ENCODE measurements around the gene ZNF516. TPM values are rescaled to one million over a fixed set of nuclear protein-coding genes. Genes with fewer than 3 reads are reported as not detected.
"Not testable (repeated sequence)": the region's sequence is repeated elsewhere in the genome, so short reads cannot be mapped to it uniquely, and the experiment has no call there.

ZNF516 gene
- total RNA-seq, 2 donors from 2014 or later: 23.1 to 23.6 TPM

DNA sequence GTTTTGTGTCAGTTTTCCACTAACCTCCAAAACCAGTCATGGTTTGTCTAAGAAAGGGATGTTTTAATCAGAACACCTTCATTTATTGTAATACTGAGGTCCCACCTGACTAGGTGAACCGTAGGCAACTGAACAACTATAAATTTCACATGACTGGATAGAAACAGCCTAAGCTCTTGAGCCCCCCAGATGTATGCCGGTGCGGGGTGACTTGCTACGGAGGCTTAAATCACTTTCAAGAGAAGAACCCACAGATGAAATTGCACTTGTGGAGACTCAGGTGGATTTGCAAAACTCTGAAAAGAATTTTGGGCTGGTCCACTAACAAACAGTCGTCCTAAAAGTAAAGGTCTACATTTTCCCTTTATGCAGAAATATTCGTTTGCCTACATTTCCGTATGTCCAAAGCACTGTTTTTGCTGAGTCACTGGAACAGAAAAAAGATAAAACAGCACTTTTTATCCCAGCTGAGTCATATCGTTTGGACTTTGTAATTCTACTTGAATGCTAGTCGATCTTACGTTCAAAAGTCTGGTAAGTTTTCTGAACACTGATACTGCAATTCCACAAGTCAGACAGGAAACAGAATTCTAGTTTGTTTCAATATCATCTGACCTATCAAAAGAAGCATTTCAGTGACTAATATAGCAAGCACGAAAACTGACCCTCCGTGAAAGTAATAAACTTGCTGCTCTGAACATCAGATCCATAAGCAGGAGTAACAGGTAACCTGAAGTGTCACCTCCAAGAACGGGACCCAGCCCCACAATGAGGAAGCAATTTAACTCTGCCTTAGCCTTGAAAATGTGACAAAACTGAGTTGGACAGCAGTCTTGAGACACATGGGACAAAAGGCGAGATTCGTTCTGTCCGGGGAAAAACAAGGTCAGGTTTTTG is 18.1 kb downstream of the ZNF516 start:
- intact Hi-C loops (cut with DNase I, micrococcal nuclease): no loop called here
- ATAC-seq (peak; percentile 90), DNase-seq (peak in 1 of 2 donors; percentile 13)

- ATAC-seq (no peak), DNase-seq (no peak)
- intact Hi-C loops (cut with DNase I, micrococcal nuclease): no loop called here
These were observed 19.4 kb downstream of the ZNF516 start for GRCh38 chr18:76475450-76476194.

- DNase-seq (no peak), ATAC-seq (no peak)
- intact Hi-C loops (cut with DNase I, micrococcal nuclease): no loop called here
These were observed 20.2 kb downstream of the ZNF516 start for GRCh38 chr18:76474824-76475223.

- ATAC-seq; intact Hi-C loops (cut with DNase I, micrococcal nuclease); DNase-seq: not testable (repeated sequence)
These were observed 21.5 kb downstream of the ZNF516 start for GRCh38 chr18:76473521-76473920.

DNA sequence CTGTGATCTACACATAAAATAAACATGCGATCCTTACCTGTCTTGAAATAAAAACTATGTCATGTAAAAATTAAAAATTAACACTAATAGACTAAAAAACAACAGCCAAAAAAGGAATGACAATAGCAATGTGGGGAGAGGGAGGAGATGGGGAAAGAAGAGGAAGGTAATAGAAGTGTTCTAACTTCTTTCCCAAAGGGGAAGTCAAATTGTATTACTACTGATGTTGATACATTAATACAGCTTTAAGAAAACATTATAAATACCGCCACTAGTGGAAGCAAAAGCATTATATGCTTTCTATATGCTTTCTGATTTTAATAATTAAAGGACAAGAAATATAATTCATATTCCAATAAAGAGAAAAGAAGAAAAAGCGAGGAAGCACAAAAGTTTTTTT is 22.2 kb downstream of the ZNF516 start:
- DNase-seq (no peak), ATAC-seq (no peak)
- intact Hi-C loops (cut with DNase I, micrococcal nuclease): no loop called here

DNA sequence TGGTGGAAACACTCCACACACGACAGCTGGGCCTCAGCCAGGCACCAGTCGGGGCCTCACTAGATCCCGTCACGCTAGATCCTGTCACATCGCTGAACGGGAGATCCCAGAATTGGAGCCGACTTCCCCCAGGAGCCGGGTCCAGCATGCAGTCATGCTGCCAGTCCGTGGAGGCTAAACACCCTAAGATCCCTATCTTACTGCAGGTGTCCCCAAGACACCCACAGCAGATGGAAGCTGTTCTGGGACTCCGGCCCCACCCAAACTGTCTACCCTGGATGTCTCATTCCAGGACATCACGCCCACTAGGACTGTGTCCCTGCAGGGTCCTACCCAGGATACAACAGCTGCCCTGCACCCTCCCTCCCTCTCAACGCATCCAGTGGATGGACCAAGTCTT is 23.4 kb downstream of the ZNF516 start:
- DNase-seq (no peak), ATAC-seq (no peak)
- intact Hi-C loops (cut with DNase I, micrococcal nuclease): no loop called here

GRCh38 chr18:76468345-76469304 is 26.4 kb downstream of the ZNF516 start:
- intact Hi-C loops (cut with DNase I, micrococcal nuclease): no loop called here
- ATAC-seq (no peak), DNase-seq (no peak)

- ATAC-seq: no peak
- no peak for DNase-seq
- intact Hi-C loops (cut with DNase I, micrococcal nuclease): no loop called here
These were observed 27.5 kb downstream of the ZNF516 start for GRCh38 chr18:76467371-76468190.

GRCh38 chr18:76466410-76466991 is 28.5 kb downstream of the ZNF516 start:
- no peak for DNase-seq

GRCh38 chr18:76465630-76466409 is 29.2 kb downstream of the ZNF516 start:
- intact Hi-C loops (cut with DNase I, micrococcal nuclease): no loop called here
- ATAC-seq: no peak
- no peak for DNase-seq

More at GRCh38 chr18:76466410-76466991, 28.5 kb downstream of the ZNF516 start:
- ATAC-seq: no peak
- intact Hi-C loops (cut with DNase I, micrococcal nuclease): no loop called here

- DNase-seq: no peak
- ATAC-seq: no peak
- intact Hi-C loops (cut with DNase I, micrococcal nuclease): no loop called here
These were observed 30.5 kb downstream of the ZNF516 start for GRCh38 chr18:76464281-76465259.

DNA sequence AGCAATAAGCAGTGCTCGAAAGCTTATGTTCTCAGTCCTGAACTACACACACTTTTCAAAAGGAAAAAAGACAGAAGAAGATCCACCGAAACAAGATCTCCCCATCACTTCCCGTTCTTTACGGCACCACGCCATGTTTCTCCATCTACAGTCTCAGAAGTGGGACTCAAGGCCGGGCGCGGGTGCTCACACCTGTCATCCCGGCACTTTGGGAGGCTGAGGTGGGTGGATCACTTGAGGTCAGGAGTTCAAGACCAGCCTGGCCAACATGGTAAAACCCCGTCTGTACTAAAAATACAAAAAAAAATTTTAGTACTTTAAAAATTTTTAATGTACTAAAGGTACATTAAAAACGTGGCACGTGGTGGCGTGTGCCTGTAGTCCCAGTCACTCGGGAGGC is 31.2 kb downstream of the ZNF516 start:
- no peak for ATAC-seq
- no peak for DNase-seq
- intact Hi-C loops (cut with DNase I, micrococcal nuclease): no loop called here

DNA sequence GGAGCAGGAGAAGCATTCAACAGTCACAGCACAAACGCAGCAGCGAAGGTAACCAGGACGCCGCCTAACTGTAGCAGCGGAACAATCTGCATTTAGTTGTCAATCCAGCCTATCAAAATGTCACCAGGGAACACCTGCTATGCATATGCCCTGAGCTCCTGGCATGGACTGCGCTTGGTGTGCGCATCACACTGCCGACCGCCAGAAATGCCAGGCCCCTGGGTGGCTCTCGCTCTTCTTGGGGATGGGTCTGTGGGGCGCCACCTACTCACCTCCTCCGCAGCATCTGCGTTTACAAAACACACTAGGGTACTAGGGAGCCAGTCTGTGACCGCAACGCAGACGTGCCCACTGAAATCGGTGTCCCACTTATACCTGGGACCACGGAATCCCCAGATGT is 31.7 kb downstream of the ZNF516 start:
- intact Hi-C loops (cut with DNase I, micrococcal nuclease): no loop called here
- DNase-seq: no peak
- no peak for ATAC-seq

- intact Hi-C loops (cut with DNase I, micrococcal nuclease): no loop called here
- ATAC-seq (no peak), DNase-seq (no peak)
These were observed 32.7 kb downstream of the ZNF516 start for GRCh38 chr18:76462326-76462694.

DNA sequence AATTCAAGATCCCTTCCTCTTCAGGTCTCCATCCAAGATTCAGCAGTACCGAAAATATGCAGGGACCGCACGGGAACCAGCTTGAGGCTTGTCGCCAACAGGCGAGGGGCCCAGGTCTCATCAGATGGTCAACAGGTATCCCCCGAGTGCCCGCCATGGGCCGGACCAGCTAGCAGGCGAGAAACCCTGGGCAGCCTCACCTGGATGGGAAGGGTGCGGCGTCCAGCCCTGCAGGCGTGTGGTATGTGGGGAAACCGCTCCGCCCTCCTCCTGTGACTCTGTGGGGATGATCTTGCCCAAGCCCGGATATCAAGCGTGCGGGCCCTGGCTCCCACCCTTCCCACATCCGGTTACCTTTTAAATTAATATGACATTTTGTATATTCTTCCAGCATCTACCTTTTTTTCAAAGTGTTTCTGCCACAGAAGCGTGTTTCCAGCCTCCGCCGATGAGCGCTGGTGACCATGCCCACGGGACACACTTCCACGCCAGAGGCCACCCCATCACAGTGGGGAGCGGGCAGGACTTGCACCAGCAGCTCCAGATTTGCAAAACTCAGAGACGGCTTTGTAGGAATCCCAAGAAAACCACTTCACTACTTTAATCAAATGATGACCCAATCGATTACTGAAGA is 33.2 kb downstream of the ZNF516 start:
- ATAC-seq (no peak), DNase-seq (no peak)
- intact Hi-C loops (cut with DNase I, micrococcal nuclease): no loop called here

DNA sequence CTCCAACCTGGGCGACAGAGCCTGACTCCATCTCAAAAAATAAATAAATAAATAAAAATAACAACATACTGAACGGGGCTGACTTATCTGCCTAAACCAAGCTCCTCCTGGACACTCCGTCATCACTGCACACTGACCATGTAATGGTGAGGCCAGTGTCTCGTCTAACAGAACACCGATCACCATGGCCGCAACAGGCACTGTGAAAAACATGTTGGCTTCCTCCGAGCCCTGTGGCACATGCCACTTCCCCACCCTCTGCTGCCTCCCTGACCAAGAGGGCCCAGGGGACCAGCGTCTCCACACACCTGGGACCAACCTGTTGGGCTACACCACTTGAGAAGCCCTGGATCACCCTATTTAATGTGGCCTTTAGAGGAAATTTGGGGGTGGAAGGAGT is 33.9 kb downstream of the ZNF516 start:
- intact Hi-C loops (cut with DNase I, micrococcal nuclease): no loop called here
- DNase-seq: no peak
- ATAC-seq: no peak

Data from left colon (tissue), 2 donors.